VCaP (cell line): ENCODE results near the gene C1orf174.

ENCODE experiments used
- H3K27ac ChIP-seq: fragments of 450-650 bp; 2 replicates; pipeline ENCODE4 v1.5.1; 2017
- CTCF ChIP-seq: fragments of 450-650 bp; conservative IDR thresholded peaks from 2 replicates; pipeline ENCODE4 v1.5.1; 2017; ENCODE audit warnings: mild to moderate bottlenecking, moderate library complexity

C1orf174 gene

DNA sequence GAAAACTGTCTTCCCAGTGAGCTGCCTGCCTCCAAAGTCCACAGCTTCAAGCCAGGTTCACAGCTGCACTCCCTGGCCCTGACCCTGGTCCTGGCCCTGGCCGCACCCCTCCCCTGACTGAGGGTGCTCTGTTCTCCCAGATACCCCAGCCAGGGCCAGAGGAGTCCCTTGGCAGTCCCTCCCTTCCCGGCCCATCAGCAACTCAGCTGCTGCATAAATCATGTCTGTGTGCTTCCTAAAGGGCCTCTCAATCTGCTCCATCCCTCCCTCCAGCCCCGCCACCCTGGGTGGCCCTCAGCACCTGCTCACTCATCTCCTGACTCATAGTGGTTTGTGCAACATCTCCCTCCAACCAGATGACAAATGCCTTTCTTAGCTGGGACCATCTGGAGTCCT lies 24.8 kb upstream of the C1orf174 start:
- no peak overlapping the region for H3K27ac ChIP-seq
- TF ChIP-seq CTCF, result no peak

GRCh38 chr1:3924186-3924824 lies 24.2 kb upstream of the C1orf174 start:
- no peak overlapping the region for H3K27ac ChIP-seq
- no peak for TF ChIP-seq CTCF

DNA sequence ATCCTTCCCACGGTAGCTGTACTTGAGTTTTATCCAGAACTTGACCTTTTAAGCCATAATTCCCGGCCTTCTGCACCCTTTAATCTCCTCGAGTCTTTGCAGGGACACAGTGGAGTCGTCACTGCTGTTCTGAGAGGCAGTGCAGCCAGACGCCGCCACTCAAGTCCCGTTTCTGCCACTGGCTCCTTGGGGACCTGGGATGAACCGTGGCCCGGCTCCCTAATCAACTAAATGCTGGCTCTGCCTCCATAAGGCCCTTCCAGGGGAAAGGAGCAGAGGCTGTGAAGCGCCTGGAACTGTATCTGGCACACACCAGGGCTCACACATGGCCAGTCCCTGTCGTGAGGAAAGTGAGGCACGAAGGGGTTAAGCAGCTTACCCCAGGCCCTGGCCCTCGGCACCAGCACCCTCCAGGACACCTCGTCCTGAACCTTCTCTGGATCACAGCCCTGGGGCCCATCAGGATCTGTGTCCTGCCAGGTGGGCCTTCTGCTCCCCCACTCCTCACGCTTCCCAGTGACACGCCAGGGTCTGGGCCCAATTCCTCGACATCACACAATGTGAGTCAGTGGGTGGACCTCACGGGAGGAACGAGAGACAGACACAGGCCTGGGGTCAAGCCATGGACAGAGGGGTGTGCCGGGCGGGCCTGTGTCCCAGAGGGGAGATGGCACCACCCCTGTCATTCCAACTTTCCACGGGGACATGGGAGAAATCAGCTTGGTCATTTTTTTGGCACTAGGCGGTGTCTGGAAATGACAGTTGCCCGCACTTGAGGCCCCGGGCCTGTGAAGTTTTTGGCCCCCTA lies 23.5 kb upstream of the C1orf174 start:
- H3K27ac ChIP-seq, result no peak overlapping the region
- TF ChIP-seq CTCF, result no peak

GRCh38 chr1:3922851-3923250 lies 22.8 kb upstream of the C1orf174 start:
- no peak overlapping the region for H3K27ac ChIP-seq
- TF ChIP-seq CTCF, result no peak

DNA sequence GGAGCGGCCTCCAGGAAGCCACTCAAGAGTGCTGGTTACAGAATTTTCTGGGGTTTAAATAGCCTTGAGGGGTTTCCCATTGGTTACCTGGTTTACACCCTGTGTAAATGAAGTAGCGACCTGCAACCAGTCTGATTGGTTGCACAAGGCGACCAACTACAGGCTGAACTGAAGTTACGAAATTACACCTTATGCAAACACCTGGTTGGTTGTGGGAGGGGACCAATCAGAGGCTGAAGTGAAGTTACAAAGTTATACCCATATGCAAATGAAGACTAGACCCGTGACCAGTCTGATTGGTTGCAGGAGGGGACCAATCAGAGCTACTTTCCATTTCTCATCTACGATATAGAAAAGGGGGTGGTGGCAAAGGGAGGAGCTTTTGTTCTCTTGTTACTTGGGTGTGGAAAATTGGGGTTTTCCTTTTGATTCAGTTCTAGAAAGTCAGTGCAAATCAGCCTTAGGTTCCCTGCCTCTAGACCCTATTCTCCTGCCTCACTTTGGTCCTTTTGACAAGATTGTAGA lies 22.2 kb upstream of the C1orf174 start:
- no peak overlapping the region for H3K27ac ChIP-seq
- TF ChIP-seq CTCF, result no peak

- TF ChIP-seq CTCF, result no peak
Measured at GRCh38 chr1:3921765-3922164, 21.7 kb upstream of the C1orf174 start.

GRCh38 chr1:3919706-3920105 lies 19.6 kb upstream of the C1orf174 start:
- H3K27ac ChIP-seq, result no peak overlapping the region
- no peak for TF ChIP-seq CTCF

More at GRCh38 chr1:3921765-3922164, 21.7 kb upstream of the C1orf174 start:
- H3K27ac ChIP-seq, result no peak overlapping the region
